Measurements from ENCODE around the gene SLC25A20. TPM values are rescaled to one million over a fixed set of nuclear protein-coding genes. Genes with fewer than 3 reads are reported as not detected.
"Not testable (repeated sequence)": the region's sequence is repeated elsewhere in the genome, so short reads cannot be mapped to it uniquely, and the experiment has no call there.

SLC25A20 gene
- total RNA-seq, 1 donor from 2014 or later: 10.3 TPM

- DNase-seq: no peak
These were observed 53.5 kb downstream of the SLC25A20 start for GRCh38 chr3:48845170-48845569.

- DNase-seq: no peak
These were observed 61.5 kb downstream of the SLC25A20 start for GRCh38 chr3:48837163-48837562.

- DNase-seq: no peak
These were observed 62.9 kb downstream of the SLC25A20 start for GRCh38 chr3:48835650-48836366.

- DNase-seq: no peak
These were observed 66.0 kb downstream of the SLC25A20 start for GRCh38 chr3:48832684-48833083.

GRCh38 chr3:48830715-48831114 is 68.0 kb downstream of the SLC25A20 start:
- DNase-seq: no peak

GRCh38 chr3:48829525-48829924 is 69.2 kb downstream of the SLC25A20 start:
- not testable (repeated sequence) for DNase-seq

- DNase-seq: not testable (repeated sequence)
These were observed 70.8 kb downstream of the SLC25A20 start for GRCh38 chr3:48827874-48828273.

GRCh38 chr3:48826451-48826850 is 72.2 kb downstream of the SLC25A20 start:
- no peak for DNase-seq

GRCh38 chr3:48820612-48821324 is 77.9 kb downstream of the SLC25A20 start:
- DNase-seq: no peak

GRCh38 chr3:48819234-48820221 is 79.2 kb downstream of the SLC25A20 start:
- no peak for DNase-seq

GRCh38 chr3:48811524-48811923 is 87.2 kb downstream of the SLC25A20 start:
- DNase-seq: no peak

Other genes starting within 250 kb of the SLC25A20 start
- gene CELSR3, start 236.0 kb downstream of the SLC25A20 start, total RNA-seq: 34.5 TPM
- gene NCKIPSD, start 213.0 kb downstream of the SLC25A20 start, total RNA-seq: 8.4 TPM
- gene IP6K2, start 181.7 kb downstream of the SLC25A20 start, total RNA-seq: 90.6 TPM
- gene PRKAR2A, start 51.0 kb downstream of the SLC25A20 start, total RNA-seq: 29.2 TPM
- gene ARIH2, start 20.0 kb upstream of the SLC25A20 start, total RNA-seq: 82.0 TPM
- 53.0 TPM for gene P4HTM, start 91.4 kb upstream of the SLC25A20 start, total RNA-seq
- gene WDR6, start 108.5 kb upstream of the SLC25A20 start, total RNA-seq: 85.6 TPM
- gene DALRD3, start 119.7 kb upstream of the SLC25A20 start, total RNA-seq: 47.4 TPM
- gene NDUFAF3, start 123.2 kb upstream of the SLC25A20 start, total RNA-seq: 33.4 TPM
- 190 TPM for gene IMPDH2, start 130.5 kb upstream of the SLC25A20 start, total RNA-seq
- 113 TPM for gene QRICH1, start 195.2 kb upstream of the SLC25A20 start, total RNA-seq
- gene QARS1, start 205.9 kb upstream of the SLC25A20 start, total RNA-seq: 197 TPM
- 49.0 TPM for gene USP19, start 221.9 kb upstream of the SLC25A20 start, total RNA-seq
- 47.6 TPM for gene LAMB2, start 234.2 kb upstream of the SLC25A20 start, total RNA-seq